GM20000 (cell line): ENCODE measurements around the gene PTPRK.

ENCODE experiments used
- DNase-seq: peaks from one replicate; pipeline ENCODE4 v3.0.0; 2012; ENCODE audit warnings: low spot score
- TF ChIP-seq, protein P1 (sequence below): IDR thresholded peaks from 2 replicates; pipeline ENCODE4 v1.5.1; 2012; ENCODE audit warnings: mild to moderate bottlenecking, control low read depth; ENCODE audit errors: extremely low read depth, missing control alignments

The PTPRK gene

DNA sequence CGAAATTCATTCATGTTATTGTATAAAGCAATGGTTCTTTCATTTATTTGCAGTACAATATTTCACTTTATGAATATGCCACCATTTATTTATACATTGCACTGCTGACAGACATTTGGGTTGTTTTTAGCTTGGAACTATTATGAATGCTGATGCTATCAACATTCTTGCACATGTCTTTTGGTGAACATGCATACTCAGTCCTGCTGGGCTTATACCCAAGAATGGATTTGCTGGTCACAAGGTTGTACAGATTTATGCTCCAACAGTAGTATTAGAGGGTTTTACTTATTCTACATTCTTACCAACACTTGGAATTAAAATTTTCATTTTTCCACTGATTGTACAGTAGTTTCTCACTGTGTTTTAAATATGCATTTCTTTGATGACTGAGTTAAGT, 126.2 kb downstream of the PTPRK start:
- TF ChIP-seq, protein P1, sequence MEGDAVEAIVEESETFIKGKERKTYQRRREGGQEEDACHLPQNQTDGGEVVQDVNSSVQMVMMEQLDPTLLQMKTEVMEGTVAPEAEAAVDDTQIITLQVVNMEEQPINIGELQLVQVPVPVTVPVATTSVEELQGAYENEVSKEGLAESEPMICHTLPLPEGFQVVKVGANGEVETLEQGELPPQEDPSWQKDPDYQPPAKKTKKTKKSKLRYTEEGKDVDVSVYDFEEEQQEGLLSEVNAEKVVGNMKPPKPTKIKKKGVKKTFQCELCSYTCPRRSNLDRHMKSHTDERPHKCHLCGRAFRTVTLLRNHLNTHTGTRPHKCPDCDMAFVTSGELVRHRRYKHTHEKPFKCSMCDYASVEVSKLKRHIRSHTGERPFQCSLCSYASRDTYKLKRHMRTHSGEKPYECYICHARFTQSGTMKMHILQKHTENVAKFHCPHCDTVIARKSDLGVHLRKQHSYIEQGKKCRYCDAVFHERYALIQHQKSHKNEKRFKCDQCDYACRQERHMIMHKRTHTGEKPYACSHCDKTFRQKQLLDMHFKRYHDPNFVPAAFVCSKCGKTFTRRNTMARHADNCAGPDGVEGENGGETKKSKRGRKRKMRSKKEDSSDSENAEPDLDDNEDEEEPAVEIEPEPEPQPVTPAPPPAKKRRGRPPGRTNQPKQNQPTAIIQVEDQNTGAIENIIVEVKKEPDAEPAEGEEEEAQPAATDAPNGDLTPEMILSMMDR = no peak
- no peak for DNase-seq

GRCh38 chr6:128389820-128390534, 130.4 kb downstream of the PTPRK start:
- TF ChIP-seq, protein P1 = no peak
- no peak for DNase-seq

DNA sequence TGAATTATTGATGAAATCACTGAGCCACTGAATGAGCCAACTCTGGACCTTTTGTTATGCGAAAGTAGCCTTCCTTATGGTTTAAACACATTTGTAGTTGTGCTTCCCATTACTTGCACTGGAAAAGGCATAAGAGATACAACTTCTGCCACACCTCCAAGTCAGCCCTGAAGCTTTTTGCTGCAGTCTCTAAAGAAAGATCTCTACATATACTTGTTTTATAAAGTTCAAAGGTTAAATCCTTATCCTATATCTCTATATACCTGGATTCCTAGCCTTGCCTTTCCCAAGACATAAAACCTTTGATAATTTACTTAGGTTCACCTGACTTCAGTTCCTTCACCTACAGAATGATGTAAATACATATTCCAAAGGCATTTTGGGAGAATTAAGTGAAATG, 132.0 kb downstream of the PTPRK start:
- no peak for DNase-seq
- TF ChIP-seq, protein P1 = no peak

- no peak for DNase-seq
- TF ChIP-seq, protein P1 = no peak
Observed at GRCh38 chr6:128380891-128381290, 139.5 kb downstream of the PTPRK start.

GRCh38 chr6:128379577-128379976, 140.8 kb downstream of the PTPRK start:
- TF ChIP-seq, protein P1 = no peak
- DNase-seq = no peak

DNA sequence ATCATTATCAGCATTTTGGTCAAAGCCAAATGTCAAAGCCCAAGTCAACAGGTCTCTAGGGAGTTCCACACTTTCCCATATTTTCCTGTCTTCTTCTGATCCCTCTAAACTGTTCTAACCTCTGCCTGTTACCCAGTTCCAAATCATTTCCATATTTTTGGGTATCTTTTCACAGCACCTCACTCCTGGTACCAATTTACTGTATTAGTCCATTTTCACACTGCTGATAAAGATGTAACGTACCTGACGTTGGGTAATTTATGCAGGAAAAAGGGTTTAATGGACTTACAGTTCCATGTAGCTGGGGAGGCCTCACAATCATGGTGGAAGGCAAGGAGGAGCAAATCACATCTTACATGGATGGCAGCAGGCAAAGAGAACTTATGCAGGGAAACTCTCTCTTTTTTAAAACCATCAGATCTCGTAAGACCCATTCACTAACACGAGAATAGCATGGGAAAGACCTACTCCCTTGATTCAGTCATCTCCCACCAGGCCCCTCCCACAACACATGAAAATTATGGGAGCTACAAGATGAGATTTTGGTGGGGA, 143.4 kb downstream of the PTPRK start:
- DNase-seq = no peak
- TF ChIP-seq, protein P1 = no peak

DNA sequence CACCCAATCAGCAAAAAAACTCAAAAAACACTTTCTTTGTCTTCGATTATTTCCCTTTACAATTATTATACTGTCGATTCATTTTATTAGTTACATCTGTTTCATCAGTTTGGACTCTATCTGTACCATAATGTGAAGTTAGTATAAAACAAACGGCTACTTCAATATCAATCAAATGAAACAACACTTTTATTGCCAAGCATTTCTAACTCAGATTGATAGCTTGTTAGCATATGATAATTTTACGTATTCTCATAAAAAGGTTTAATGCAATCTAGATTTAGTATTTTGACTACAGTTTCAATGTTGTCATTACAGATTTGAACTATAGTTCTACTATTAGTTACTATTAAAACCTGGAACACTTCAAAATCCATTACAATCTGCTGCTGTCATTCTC, 149.3 kb downstream of the PTPRK start:
- DNase-seq = no peak
- TF ChIP-seq, protein P1 = no peak
